Endothelial cell of umbilical vein (primary cell): ENCODE data around the gene BCO2. TPM values are rescaled to one million over a fixed set of nuclear protein-coding genes. Genes with fewer than 3 reads are reported as not detected.
A peak's percentile ranks its signal among the peaks of the same experiment; 100 is the strongest.

Experiments used
- BruUV-seq: library from RNA; stranded (reverse); fragments of 400-500 nt; replicated peaks from 2 replicates; lab custom pipeline; 2021; lab: Mats Ljungman, UMichigan
- CTCF ChIA-PET: fragments of 300-600, 350-600 bp; sonication (Branson Sonifier 250); formaldehyde crosslinking; loops from one replicate; lab custom pipeline; 2021; ENCODE audit warnings: antibody characterized with exemption, inconsistent platforms; lab: Charles Lee
- POLR2A ChIA-PET: fragments of 300-600, 350-600 bp; sonication (Branson Sonifier 250); formaldehyde crosslinking; loops from one replicate; lab custom pipeline; 2021; ENCODE audit warnings: antibody characterized with exemption, inconsistent platforms; lab: Charles Lee
- DNase-seq: peaks from one replicate; pipeline ENCODE4 v3.0.0-alpha.2; 2011; ENCODE audit warnings: low read depth, low spot score
- FAIRE-seq: peaks from 2 replicates; lab custom pipeline; 2011; peaks lifted over from hg19 to GRCh38; lab: Jason Lieb, UNC
- H2AFZ ChIP-seq: 2 replicates; pipeline ENCODE4 v1.6.0; 2012; ENCODE audit warnings: low read depth, low read length, control low read depth, inconsistent platforms
- H3K27ac ChIP-seq: 2 replicates; pipeline ENCODE4 v1.5.1; 2011; ENCODE audit warnings: low read depth, mild to moderate bottlenecking, control low read depth, low read length, moderate library complexity; ENCODE audit not compliant: insufficient read depth
- H3K27me3 ChIP-seq, 2 experiments: 2 replicates each; pipeline versions ENCODE4 v1.6.0 to v1.6.1; 2011; ENCODE audit warnings: low read length in 2 of 2, mixed read lengths in 1 of 2; ENCODE audit not compliant: control insufficient read depth in 2 of 2, insufficient read depth in 2 of 2
- H3K36me3 ChIP-seq, 2 experiments: 2 replicates in 1 of 2; 3 replicates in 1 of 2; pipeline ENCODE4 v1.5.1; 2011; ENCODE audit warnings: low read length in 2 of 2, mild to moderate bottlenecking in 1 of 2, moderate library complexity in 1 of 2; ENCODE audit not compliant: control insufficient read depth in 2 of 2, insufficient read depth in 2 of 2; ENCODE audit errors: extremely low read depth in 1 of 2
- H3K4me1 ChIP-seq: 3 replicates; pipeline ENCODE4 v1.5.1; 2011; ENCODE audit warnings: mild to moderate bottlenecking, low read length; ENCODE audit not compliant: control insufficient read depth, insufficient read depth; ENCODE audit errors: extremely low read depth
- H3K4me2 ChIP-seq: 2 replicates; pipeline ENCODE4 v1.6.1; 2011; ENCODE audit warnings: low read length, control low read depth, mixed read lengths; ENCODE audit not compliant: insufficient read depth
- H3K4me3 ChIP-seq, 3 experiments: fragments of 200-600 bp in 1 of 3; sonication (generic), shearing (Covaris generic) in 1 of 3; replicated peaks in 1 of 3; 2 replicates each; pipeline ENCODE4 v1.5.1; 2011 to 2016; ENCODE audit warnings: control low read depth in 3 of 3, low read length in 3 of 3, mild to moderate bottlenecking in 2 of 3, inconsistent platforms in 1 of 3, low read depth in 1 of 3, moderate library complexity in 1 of 3; ENCODE audit not compliant: insufficient read depth in 1 of 3
- H3K79me2 ChIP-seq: 2 replicates; pipeline ENCODE4 v1.6.0; 2012; ENCODE audit warnings: low read length, inconsistent platforms; ENCODE audit not compliant: control insufficient read depth, insufficient read depth
- H3K9ac ChIP-seq: replicated peaks from 2 replicates; pipeline ENCODE3; 2011; ENCODE audit warnings: low read length, control low read depth; ENCODE audit not compliant: insufficient read depth; ENCODE audit errors: extremely low read depth
- H3K9me1 ChIP-seq: replicated peaks from 3 replicates; pipeline ENCODE4 v1.6.0; 2011; ENCODE audit warnings: mild to moderate bottlenecking, low read length; ENCODE audit not compliant: control insufficient read depth, insufficient read depth; ENCODE audit errors: extremely low read depth
- H3K9me3 ChIP-seq: replicated peaks from 2 replicates; pipeline ENCODE4 v1.5.1; 2012; ENCODE audit warnings: low read length, inconsistent platforms; ENCODE audit not compliant: control insufficient read depth, insufficient read depth
- H4K20me1 ChIP-seq: replicated peaks from 2 replicates; pipeline ENCODE3; 2011; ENCODE audit warnings: mild to moderate bottlenecking, low read length; ENCODE audit not compliant: control insufficient read depth, insufficient read depth; ENCODE audit errors: extremely low read depth
- EZH2 ChIP-seq: IDR thresholded peaks from 2 replicates; pipeline ENCODE4 v1.6.1; 2012; ENCODE audit warnings: borderline replicate concordance, low read depth, mild to moderate bottlenecking, moderate library complexity, low read length, inconsistent platforms; ENCODE audit not compliant: severe bottlenecking
- FOS ChIP-seq: IDR thresholded peaks from 2 replicates; pipeline ENCODE4 v1.6.1; 2011; ENCODE audit warnings: mild to moderate bottlenecking, low read length, moderate library complexity, borderline replicate concordance; ENCODE audit not compliant: insufficient read depth
- GATA2 ChIP-seq: IDR thresholded peaks from 2 replicates; pipeline ENCODE4 v1.7.0; 2011; ENCODE audit warnings: low read depth, mild to moderate bottlenecking, moderate library complexity, mixed read lengths, low read length; ENCODE audit not compliant: insufficient read length, insufficient read depth
- JUN ChIP-seq: IDR thresholded peaks from 2 replicates; pipeline ENCODE4 v1.6.1; 2011; ENCODE audit warnings: borderline replicate concordance, low read depth; ENCODE audit not compliant: insufficient read length, insufficient read depth
- MYC ChIP-seq: IDR thresholded peaks from one replicate; pipeline ENCODE4 v1.6.1; 2011; ENCODE audit warnings: mild to moderate bottlenecking, low read depth, low read length
- POLR2A ChIP-seq: IDR thresholded peaks from 2 replicates; pipeline ENCODE4 v1.6.1; 2012; ENCODE audit warnings: low read depth, mild to moderate bottlenecking, control low read depth, low read length
- POLR2AphosphoS5 ChIP-seq: IDR thresholded peaks from 2 replicates; pipeline ENCODE4 v1.6.1; 2012; ENCODE audit warnings: low read depth, mild to moderate bottlenecking, control low read depth, low read length, moderate library complexity; ENCODE audit not compliant: insufficient read depth
- dilution Hi-C: fragments of 300-500 bp; cut with MboI; formaldehyde crosslinking; loops from one replicate; pipeline ENCODE4 v1.15.0; 2019; ENCODE audit warnings: low sequenced_read_pairs; ENCODE audit not compliant: extremely low pct_ligation_motif_present
- intact Hi-C: fragments of 100-400 bp; cut with micrococcal nuclease; formaldehyde crosslinking; loops from one replicate; pipeline ENCODE4 v1.10.0; 2022
- polyA plus RNA-seq, 4 experiments: library from polyadenylated mRNA; depleted of rRNA in 3 of 4; stranded (reverse) in 3 of 4; unstranded in 1 of 4; fragments of >200 nt; gene quantifications; 2 replicates each; pipeline versions ENCODE4 v1.2.1 to v1.2.3, GENCODE V29; 2011 to 2012; ENCODE audit warnings: missing spikeins in 1 of 4
- total RNA-seq: library from RNA; stranded (reverse); gene quantifications from 2 replicates; pipeline ENCODE4 v1.2.3, GENCODE V29; 2021
- TF ChIP-seq, protein P1 (sequence below), 2 donors: IDR thresholded peaks; 1 replicate in 1 of 2; 2 replicates in 1 of 2; pipeline ENCODE4 v1.5.1; 2011; ENCODE audit warnings: low read length in 2 of 2, mild to moderate bottlenecking in 2 of 2, moderate library complexity in 2 of 2, control low read depth in 1 of 2, inconsistent platforms in 1 of 2, low read depth in 1 of 2; ENCODE audit not compliant: insufficient read depth in 1 of 2; ENCODE audit errors: extremely low read depth in 1 of 2
- TF ChIP-seq, protein P2 (sequence below): IDR thresholded peaks from 2 replicates; pipeline ENCODE4 v1.6.1; 2011; ENCODE audit not compliant: insufficient read depth, insufficient read length

The BCO2 gene
- total and polyA plus RNA-seq, 2 donors (not counting 3 experiments of a cell fraction or from before 2014, with no cell fraction given) = 0.58 to 1.9 TPM

DNA sequence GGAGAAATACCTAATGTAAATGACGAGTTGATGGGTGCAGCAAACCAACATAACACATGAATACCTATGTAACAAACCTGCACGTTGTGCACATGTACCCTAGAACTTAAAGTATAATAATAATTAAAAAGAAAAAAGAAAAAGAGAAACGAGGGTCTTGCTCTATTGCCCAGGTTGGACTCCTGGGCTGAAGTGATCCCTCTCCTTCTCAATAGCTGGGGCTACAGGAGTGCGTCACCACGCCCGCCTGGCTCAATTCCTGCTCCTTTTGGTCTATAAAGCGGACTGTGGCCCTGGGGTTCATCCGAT is 50.4 kb downstream of the BCO2 start:
- Histone ChIP-seq H3K27ac (peak overlapping the region; percentile 96), H3K79me2 (peaks cover 22% of the 10 kb centered on the region), H3K9me3 (no peaks in the 10 kb centered on the region), H3K27me3 (no peaks in the 10 kb centered on the region), H3K4me2 (peak overlapping the region; percentile 62), H4K20me1 (no peaks in the 10 kb centered on the region), H3K36me3 (peaks cover 4 to 5% of the 10 kb centered on the region in 2 experiments), H3K4me1 (peaks cover 20% of the 10 kb centered on the region), H3K9ac (peak overlapping the region; percentile 79), H2AFZ (peak overlapping the region; percentile 88), H3K9me1 (no peaks in the 10 kb centered on the region), H3K4me3 (peak overlapping the region; percentile 30 to 77 (median 73))
- BruUV-seq = no TSS peak
- ChIA-PET CTCF (interaction anchor here (3.2 kb wide), 1 partner anchor 54 kb away, joined by 34 read pairs; no protein-coding TSS in a partner anchor), POLR2A (no interaction called here)
- no peak for FAIRE-seq
- intact Hi-C loops = loop anchor here (1.0 to 2.0 kb wide), 3 partner anchors 30 to 347 kb away; partner anchors contain the start of genes CFAP68 and FDXACB1
- TF ChIP-seq POLR2AphosphoS5 (no peak), MYC (no peak), EZH2 (no peak), JUN (no peak), GATA2 (no peak), POLR2A (no peak), FOS (no peak)
- TF ChIP-seq, protein P1, sequence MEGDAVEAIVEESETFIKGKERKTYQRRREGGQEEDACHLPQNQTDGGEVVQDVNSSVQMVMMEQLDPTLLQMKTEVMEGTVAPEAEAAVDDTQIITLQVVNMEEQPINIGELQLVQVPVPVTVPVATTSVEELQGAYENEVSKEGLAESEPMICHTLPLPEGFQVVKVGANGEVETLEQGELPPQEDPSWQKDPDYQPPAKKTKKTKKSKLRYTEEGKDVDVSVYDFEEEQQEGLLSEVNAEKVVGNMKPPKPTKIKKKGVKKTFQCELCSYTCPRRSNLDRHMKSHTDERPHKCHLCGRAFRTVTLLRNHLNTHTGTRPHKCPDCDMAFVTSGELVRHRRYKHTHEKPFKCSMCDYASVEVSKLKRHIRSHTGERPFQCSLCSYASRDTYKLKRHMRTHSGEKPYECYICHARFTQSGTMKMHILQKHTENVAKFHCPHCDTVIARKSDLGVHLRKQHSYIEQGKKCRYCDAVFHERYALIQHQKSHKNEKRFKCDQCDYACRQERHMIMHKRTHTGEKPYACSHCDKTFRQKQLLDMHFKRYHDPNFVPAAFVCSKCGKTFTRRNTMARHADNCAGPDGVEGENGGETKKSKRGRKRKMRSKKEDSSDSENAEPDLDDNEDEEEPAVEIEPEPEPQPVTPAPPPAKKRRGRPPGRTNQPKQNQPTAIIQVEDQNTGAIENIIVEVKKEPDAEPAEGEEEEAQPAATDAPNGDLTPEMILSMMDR (IDR thresholded peaks at IDR 0.05; ENCODE audit: extremely low read depth in 1 of 2, insufficient read depth in 1 of 2, low read depth in 1 of 2, low read length in 2 of 2) = no peak
- TF ChIP-seq, protein P2, sequence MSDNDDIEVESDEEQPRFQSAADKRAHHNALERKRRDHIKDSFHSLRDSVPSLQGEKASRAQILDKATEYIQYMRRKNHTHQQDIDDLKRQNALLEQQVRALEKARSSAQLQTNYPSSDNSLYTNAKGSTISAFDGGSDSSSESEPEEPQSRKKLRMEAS = no peak
- dilution Hi-C loops = no loop called here
- DNase-seq = no peak
